CD4-positive, alpha-beta T cell (primary cell): ENCODE measurements around the gene RIC8A. TPM values are rescaled to one million over a fixed set of nuclear protein-coding genes. Genes with fewer than 3 reads are reported as not detected.

ENCODE experiments used
- ATAC-seq: fragments of 200-7000 bp; cut with Tn5 transposase; one replicate; pipeline ENCODE4 v1.10.0; 2022; ENCODE audit warnings: mild to moderate bottlenecking; ENCODE audit not compliant: poor library complexity
- CTCF ChIA-PET: fragments of 350-600 bp; sonication (Branson Sonifier 250); formaldehyde crosslinking; loops from one replicate; lab custom pipeline; 2021; ENCODE audit warnings: antibody characterized with exemption, inconsistent platforms; lab: Charles Lee
- POLR2A ChIA-PET: fragments of 350-600 bp; sonication (Branson Sonifier 250); formaldehyde crosslinking; loops from one replicate; lab custom pipeline; 2021; ENCODE audit warnings: antibody characterized with exemption, inconsistent platforms; lab: Charles Lee
- DNase-seq, 14 experiments: peaks; one replicate each; pipeline ENCODE4 v3.0.0-alpha.2; 2013 to 2020; ENCODE audit warnings: mixed read lengths in 2 of 14
- H3K27ac ChIP-seq, 2 donors: one replicate each; pipeline versions ENCODE4 v1.5.1 to v1.7.0; 2013; ENCODE audit warnings: low read length in 2 of 2, low read depth in 1 of 2, mild to moderate bottlenecking in 1 of 2
- H3K27me3 ChIP-seq, 2 experiments: 1 replicate in 1 of 2; 2 replicates in 1 of 2; pipeline versions ENCODE4 v1.6.1 to v1.7.0; 2013; ENCODE audit warnings: low read length in 2 of 2, control low read depth in 1 of 2, mild to moderate bottlenecking in 1 of 2, moderate library complexity in 1 of 2; ENCODE audit not compliant: insufficient read depth in 2 of 2, control insufficient read depth in 1 of 2
- H3K36me3 ChIP-seq: one replicate; pipeline ENCODE4 v1.6.1; 2013; ENCODE audit warnings: low read length, control low read depth; ENCODE audit not compliant: insufficient read depth
- H3K4me1 ChIP-seq: one replicate; pipeline ENCODE4 v1.6.1; 2013; ENCODE audit warnings: low read length, control low read depth; ENCODE audit not compliant: insufficient read depth
- H3K4me3 ChIP-seq: one replicate; pipeline ENCODE4 v1.5.1; 2013; ENCODE audit warnings: mild to moderate bottlenecking, low read length, moderate library complexity
- H3K9me3 ChIP-seq, 2 experiments: 1 replicate in 1 of 2; 2 replicates in 1 of 2; pipeline versions ENCODE4 v1.6.1 to v1.7.0; 2013; ENCODE audit warnings: low read length in 2 of 2, mild to moderate bottlenecking in 2 of 2, control low read depth in 1 of 2, moderate library complexity in 1 of 2; ENCODE audit not compliant: control insufficient read depth in 1 of 2, insufficient read depth in 1 of 2
- H3K27ac Mint-ChIP-seq: one replicate; pipeline ENCODE4 v1.8.0; 2020; ENCODE audit warnings: mixed read lengths
- H3K27me3 Mint-ChIP-seq: one replicate; pipeline ENCODE4 v1.8.0; 2021; ENCODE audit warnings: mixed read lengths
- H3K36me3 Mint-ChIP-seq: one replicate; pipeline ENCODE4 v1.8.0; 2021; ENCODE audit warnings: low read depth, mixed read lengths
- H3K4me1 Mint-ChIP-seq: one replicate; pipeline ENCODE4 v1.8.0; 2021; ENCODE audit warnings: low read depth, mixed read lengths
- H3K4me3 Mint-ChIP-seq: one replicate; pipeline ENCODE4 v1.8.0; 2020; ENCODE audit warnings: mild to moderate bottlenecking, mixed read lengths
- H3K9me3 Mint-ChIP-seq: one replicate; pipeline ENCODE4 v1.8.0; 2020; ENCODE audit warnings: mixed read lengths
- intact Hi-C, 2 experiments: fragments of 100-400 bp; cut with DNase I in 1 of 2; cut with micrococcal nuclease in 1 of 2; formaldehyde crosslinking; loops; one replicate each; pipeline versions ENCODE4 v1.15.1 to v1.9.0; 2023 to 2025; cut with DNase I, micrococcal nuclease
- total RNA-seq, 174 experiments: library from RNA in 2 of 174; stranded (reverse) in 2 of 174; gene quantifications; one replicate each; pipeline ENCODE4 v1.2.3 and lab custom pipeline; 2021 to 2026
- TF ChIP-seq, protein P1 (sequence below): fragments of 200-600 bp; IDR thresholded peaks from one replicate; pipeline ENCODE4 v1.8.0; 2022; ENCODE audit warnings: antibody characterized with exemption, mild to moderate bottlenecking

Gene RIC8A
- total RNA-seq, 2 experiments from 2014 or later, result 99.6 to 104 TPM

DNA sequence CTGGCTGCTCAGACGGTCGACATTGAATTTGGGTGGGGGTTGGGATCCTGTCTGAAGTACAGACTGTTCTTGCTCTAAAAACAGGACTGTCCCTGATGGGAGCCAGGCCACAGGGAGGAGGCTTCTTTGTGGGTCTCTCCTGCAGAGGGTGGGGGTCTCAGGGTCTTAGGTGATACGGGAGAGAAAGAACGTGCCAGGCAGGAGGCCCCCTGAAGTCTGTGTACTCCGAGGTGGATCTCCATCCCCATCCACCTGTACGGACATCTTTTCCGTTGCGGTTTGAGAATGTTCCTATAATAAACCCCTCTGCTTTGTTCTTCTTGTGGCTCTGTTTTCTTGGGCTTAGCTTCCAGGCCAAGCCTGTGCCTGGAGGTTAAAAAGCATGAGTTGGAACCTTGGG, 45.2 kb downstream of the RIC8A start:
- ATAC-seq, result no peak
- H3K4me3 ChIP-seq, result no peak overlapping the region
- H3K4me1 ChIP-seq, result peaks cover 6% of the 10 kb centered on the region
- peaks cover 57% of the 10 kb centered on the region for H3K36me3 ChIP-seq
- TF ChIP-seq, protein P1, sequence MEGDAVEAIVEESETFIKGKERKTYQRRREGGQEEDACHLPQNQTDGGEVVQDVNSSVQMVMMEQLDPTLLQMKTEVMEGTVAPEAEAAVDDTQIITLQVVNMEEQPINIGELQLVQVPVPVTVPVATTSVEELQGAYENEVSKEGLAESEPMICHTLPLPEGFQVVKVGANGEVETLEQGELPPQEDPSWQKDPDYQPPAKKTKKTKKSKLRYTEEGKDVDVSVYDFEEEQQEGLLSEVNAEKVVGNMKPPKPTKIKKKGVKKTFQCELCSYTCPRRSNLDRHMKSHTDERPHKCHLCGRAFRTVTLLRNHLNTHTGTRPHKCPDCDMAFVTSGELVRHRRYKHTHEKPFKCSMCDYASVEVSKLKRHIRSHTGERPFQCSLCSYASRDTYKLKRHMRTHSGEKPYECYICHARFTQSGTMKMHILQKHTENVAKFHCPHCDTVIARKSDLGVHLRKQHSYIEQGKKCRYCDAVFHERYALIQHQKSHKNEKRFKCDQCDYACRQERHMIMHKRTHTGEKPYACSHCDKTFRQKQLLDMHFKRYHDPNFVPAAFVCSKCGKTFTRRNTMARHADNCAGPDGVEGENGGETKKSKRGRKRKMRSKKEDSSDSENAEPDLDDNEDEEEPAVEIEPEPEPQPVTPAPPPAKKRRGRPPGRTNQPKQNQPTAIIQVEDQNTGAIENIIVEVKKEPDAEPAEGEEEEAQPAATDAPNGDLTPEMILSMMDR, result no peak
- ChIA-PET CTCF (interaction anchor here (3.5 kb wide), 1 partner anchor 53 kb away, joined by 31 read pairs; the partner anchor contains the start of gene IFITM2), POLR2A (interaction anchor here (3.3 to 3.6 kb wide), 2 partner anchors 27 to 36 kb away, joined by 31 to 51 read pairs; partner anchors contain the start of genes NLRP6 and PGGHG)
- Mint-ChIP-seq H3K4me1 (peaks cover 13% of the 10 kb centered on the region), H3K27me3 (no peaks in the 10 kb centered on the region), H3K36me3 (peaks cover 64% of the 10 kb centered on the region), H3K27ac (no peak overlapping the region), H3K9me3 (no peaks in the 10 kb centered on the region), H3K4me3 (no peak overlapping the region)
- H3K9me3 ChIP-seq, result no peaks in the 10 kb centered on the region
- intact Hi-C loops, result loop anchor here (2.0 to 5.0 kb wide), 6 partner anchors 26 to 200 kb away; partner anchors contain the start of genes BET1L (in 1 of the 2), NLRP6 (in 1 of the 2), PGGHG (in 1 of the 2) and PTDSS2 (in 1 of the 2)
- H3K27ac ChIP-seq, result no peak overlapping the region
- H3K27me3 ChIP-seq, result no peaks in the 10 kb centered on the region
- DNase-seq, result no peak

DNA sequence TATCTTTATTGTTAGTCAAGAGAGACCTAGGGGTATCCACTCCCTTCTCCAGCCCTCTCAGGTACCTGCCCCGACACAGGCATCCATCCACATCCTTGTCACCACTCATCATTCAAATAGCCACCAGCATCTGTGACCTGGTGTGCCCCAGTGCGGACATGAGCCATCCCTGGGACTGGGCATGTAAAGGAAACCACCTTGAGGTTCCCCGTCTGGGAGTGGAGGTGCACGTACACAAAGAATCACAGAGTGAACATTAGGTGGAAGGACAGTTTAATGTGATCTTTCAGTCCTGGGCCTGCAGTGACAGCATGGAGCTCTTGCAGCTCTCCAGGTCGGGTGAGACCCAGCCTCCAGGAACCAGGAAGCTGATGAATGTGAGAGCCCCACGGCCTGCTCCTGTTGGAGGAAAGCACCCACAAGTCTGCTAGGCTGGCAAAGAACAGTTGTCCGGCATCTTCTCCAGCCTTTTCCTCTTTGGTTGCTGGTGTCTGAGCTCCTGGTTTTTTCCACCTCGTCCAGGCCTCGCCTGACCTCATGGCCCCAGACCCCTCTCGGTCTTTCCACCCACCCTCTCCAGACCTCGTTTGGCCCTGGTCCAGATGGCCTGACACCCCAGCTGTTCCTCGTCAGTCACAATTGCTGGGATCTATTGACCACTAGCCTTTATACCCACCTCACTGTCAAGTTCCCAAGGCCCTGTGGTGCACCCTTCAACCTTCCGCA, 45.8 kb downstream of the RIC8A start:
- H3K4me1 Mint-ChIP-seq, result peaks cover 13% of the 10 kb centered on the region
- POLR2A ChIA-PET, result interaction anchor here (3.3 kb wide), 1 partner anchor 27 kb away, joined by 31 read pairs; the partner anchor contains the start of gene NLRP6
- Histone ChIP-seq H3K4me3 (no peak overlapping the region), H3K27me3 (no peaks in the 10 kb centered on the region), H3K27ac (no peak overlapping the region), H3K36me3 (peaks cover 51% of the 10 kb centered on the region), H3K4me1 (peaks cover 6% of the 10 kb centered on the region), H3K9me3 (no peaks in the 10 kb centered on the region)
- TF ChIP-seq, protein P1, result no peak
- no peak for ATAC-seq
- peaks cover 58% of the 10 kb centered on the region for H3K36me3 Mint-ChIP-seq
- DNase-seq, result no peak
- CTCF ChIA-PET, result interaction anchor here (1.1 to 3.5 kb wide), 2 partner anchors 53 to 110 kb away, joined by 3 to 31 read pairs; partner anchors contain the start of gene IFITM2
- no peak overlapping the region for H3K27ac Mint-ChIP-seq
- intact Hi-C loops, result loop anchor here (2.0 to 5.0 kb wide), 6 partner anchors 25 to 199 kb away; partner anchors contain the start of genes BET1L (in 1 of the 2), NLRP6 (in 1 of the 2), PGGHG (in 1 of the 2) and PTDSS2 (in 1 of the 2)
- no peaks in the 10 kb centered on the region for H3K27me3 Mint-ChIP-seq
- H3K4me3 Mint-ChIP-seq, result no peak overlapping the region
- H3K9me3 Mint-ChIP-seq, result no peaks in the 10 kb centered on the region

DNA sequence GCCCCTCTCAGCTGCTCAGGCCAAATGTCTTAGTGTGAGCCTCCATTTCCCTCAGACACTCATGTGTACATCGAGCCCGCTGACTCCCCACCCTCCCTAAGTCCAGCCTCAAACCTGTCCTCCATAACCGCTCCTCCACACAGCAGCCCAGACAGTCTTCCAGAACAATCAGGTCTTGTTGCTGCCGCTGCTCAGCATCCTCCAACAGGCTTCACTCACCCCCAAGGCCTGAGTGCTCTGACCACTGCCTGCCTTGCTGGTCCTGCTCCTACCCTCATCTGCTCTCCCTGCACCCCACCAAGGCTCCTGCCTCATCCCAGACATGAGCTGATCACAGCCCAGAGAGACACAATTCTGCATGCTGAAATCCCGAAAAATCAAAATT, 46.4 kb downstream of the RIC8A start:
- no peaks in the 10 kb centered on the region for H3K9me3 Mint-ChIP-seq
- TF ChIP-seq, protein P1, result no peak
- intact Hi-C loops, result loop anchor here (2.0 to 5.0 kb wide), 6 partner anchors 25 to 198 kb away; partner anchors contain the start of genes BET1L (in 1 of the 2), NLRP6 (in 1 of the 2), PGGHG (in 1 of the 2) and PTDSS2 (in 1 of the 2)
- Histone ChIP-seq H3K27ac (no peak overlapping the region), H3K9me3 (no peaks in the 10 kb centered on the region), H3K4me1 (peaks cover 6% of the 10 kb centered on the region), H3K4me3 (no peak overlapping the region), H3K36me3 (peaks cover 45% of the 10 kb centered on the region), H3K27me3 (no peaks in the 10 kb centered on the region)
- ATAC-seq, result no peak
- H3K27ac Mint-ChIP-seq, result peak overlapping the region; percentile 67
- ChIA-PET POLR2A (interaction anchor here (1.1 kb wide), 1 partner anchor 14 kb away, joined by 4 read pairs; no protein-coding TSS in a partner anchor), CTCF (interaction anchor here (1.1 to 1.2 kb wide), 2 partner anchors 52 to 110 kb away, joined by 3 to 4 read pairs; no protein-coding TSS in a partner anchor)
- peaks cover 52% of the 10 kb centered on the region for H3K36me3 Mint-ChIP-seq
- H3K27me3 Mint-ChIP-seq, result no peaks in the 10 kb centered on the region
- peaks cover 13% of the 10 kb centered on the region for H3K4me1 Mint-ChIP-seq
- no peak for DNase-seq
- no peak overlapping the region for H3K4me3 Mint-ChIP-seq
